ENCODE measurements around the gene EWSR1.

- no peak for TF ChIP-seq NANOG (IDR thresholded peaks at IDR 0.05; ENCODE audit: borderline replicate concordance)
- TF ChIP-seq REST (IDR thresholded peaks at IDR 0.05; ENCODE audit: unreplicated experiment), result no peak
- TF ChIP-seq CTCF (conservative IDR thresholded peaks at IDR 0.05; ENCODE audit: low read depth in 2 of 2), result no peak
- no peak for TF ChIP-seq EZH2 (IDR thresholded peaks at IDR 0.05; ENCODE audit: low read depth, unreplicated experiment)
- no peak for TF ChIP-seq JUNB (IDR thresholded peaks at IDR 0.05; ENCODE audit: unreplicated experiment)
These were observed 40.8 kb downstream of the EWSR1 start for GRCh38 chr22:29308791-29309262.

All from GM23338 (cell line).